ENCODE measurements around the gene MEG3. TPM values are rescaled to one million over a fixed set of nuclear protein-coding genes. Genes with fewer than 3 reads are reported as not detected.

Gene MEG3
- total RNA-seq, 2 donors from 2014 or later: 5.3 to 15.3 TPM

DNA sequence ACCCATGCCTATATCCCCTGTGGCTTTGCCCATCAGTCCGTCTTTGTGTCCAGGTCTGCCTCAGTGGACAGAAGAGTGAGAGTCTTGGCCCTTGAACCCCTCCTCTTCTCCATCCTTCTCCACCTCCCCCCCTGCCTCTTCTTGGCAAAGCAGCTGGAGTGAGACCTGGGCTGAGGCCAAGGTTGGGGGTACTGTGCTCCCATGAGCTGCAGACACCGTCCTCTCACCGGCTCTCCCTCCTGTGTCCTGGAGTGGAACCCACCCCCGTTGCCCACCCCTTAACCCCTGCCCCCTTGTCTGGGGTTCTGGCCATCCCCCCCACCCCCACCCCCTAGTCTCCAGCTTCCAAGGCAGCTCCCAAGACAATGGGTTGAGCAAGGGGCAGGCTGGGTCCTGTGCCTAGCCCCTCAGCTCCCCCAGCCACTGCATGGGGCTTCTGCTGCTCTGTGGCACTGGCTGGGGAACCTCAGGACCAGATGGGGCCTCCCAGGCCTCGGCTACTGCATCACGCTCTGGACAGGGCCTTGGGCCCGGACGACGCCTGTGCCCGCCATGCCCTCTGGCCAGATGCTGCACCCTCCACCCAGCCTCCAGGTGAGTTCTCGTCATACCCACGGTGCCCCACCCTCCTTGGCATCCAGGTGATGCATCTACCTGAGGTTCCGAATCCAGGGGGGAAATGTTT is 41.9 kb downstream of the MEG3 start:
- TF ChIP-seq, protein P1, sequence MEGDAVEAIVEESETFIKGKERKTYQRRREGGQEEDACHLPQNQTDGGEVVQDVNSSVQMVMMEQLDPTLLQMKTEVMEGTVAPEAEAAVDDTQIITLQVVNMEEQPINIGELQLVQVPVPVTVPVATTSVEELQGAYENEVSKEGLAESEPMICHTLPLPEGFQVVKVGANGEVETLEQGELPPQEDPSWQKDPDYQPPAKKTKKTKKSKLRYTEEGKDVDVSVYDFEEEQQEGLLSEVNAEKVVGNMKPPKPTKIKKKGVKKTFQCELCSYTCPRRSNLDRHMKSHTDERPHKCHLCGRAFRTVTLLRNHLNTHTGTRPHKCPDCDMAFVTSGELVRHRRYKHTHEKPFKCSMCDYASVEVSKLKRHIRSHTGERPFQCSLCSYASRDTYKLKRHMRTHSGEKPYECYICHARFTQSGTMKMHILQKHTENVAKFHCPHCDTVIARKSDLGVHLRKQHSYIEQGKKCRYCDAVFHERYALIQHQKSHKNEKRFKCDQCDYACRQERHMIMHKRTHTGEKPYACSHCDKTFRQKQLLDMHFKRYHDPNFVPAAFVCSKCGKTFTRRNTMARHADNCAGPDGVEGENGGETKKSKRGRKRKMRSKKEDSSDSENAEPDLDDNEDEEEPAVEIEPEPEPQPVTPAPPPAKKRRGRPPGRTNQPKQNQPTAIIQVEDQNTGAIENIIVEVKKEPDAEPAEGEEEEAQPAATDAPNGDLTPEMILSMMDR (conservative IDR thresholded peaks at IDR 0.05): no peak
- H3K4me1 ChIP-seq (ENCODE audit: control insufficient read depth, insufficient read depth, low read length): no peaks in the 10 kb centered on the region
- H3K4me3 ChIP-seq (ENCODE audit: low read length): no peak overlapping the region
- H3K27me3 ChIP-seq (ENCODE audit: control insufficient read depth, insufficient read depth, low read length, poor library complexity, severe bottlenecking): peaks cover 7% of the 10 kb centered on the region
- Mint-ChIP-seq H3K27ac (no peak overlapping the region), H3K9me3 (peaks cover under 1% of the 10 kb centered on the region), H3K27me3 (ENCODE audit: insufficient read depth) (peaks cover 25% of the 10 kb centered on the region), H3K4me1 (no peaks in the 10 kb centered on the region), H3K4me3 (no peak overlapping the region), H3K36me3 (ENCODE audit: low read depth) (no peaks in the 10 kb centered on the region)
- WGBS, 2 experiments (ENCODE audit: insufficient coverage in 1 of 2, insufficient read length in 1 of 2): 94 to 95% methylated on average over 8 to 12 of the region's 13 CpGs
- H3K36me3 ChIP-seq (ENCODE audit: control insufficient read depth, insufficient read depth, low read length): no peaks in the 10 kb centered on the region
- no peak overlapping the region for H3K27ac ChIP-seq (ENCODE audit: low read depth, low read length)
- no peak overlapping the region for H3K9ac ChIP-seq (ENCODE audit: extremely low read depth, low read length, poor library complexity, severe bottlenecking)
- no peak for DNase-seq
- no peaks in the 10 kb centered on the region for H3K9me3 ChIP-seq (ENCODE audit: control insufficient read depth, low read length)

DNA sequence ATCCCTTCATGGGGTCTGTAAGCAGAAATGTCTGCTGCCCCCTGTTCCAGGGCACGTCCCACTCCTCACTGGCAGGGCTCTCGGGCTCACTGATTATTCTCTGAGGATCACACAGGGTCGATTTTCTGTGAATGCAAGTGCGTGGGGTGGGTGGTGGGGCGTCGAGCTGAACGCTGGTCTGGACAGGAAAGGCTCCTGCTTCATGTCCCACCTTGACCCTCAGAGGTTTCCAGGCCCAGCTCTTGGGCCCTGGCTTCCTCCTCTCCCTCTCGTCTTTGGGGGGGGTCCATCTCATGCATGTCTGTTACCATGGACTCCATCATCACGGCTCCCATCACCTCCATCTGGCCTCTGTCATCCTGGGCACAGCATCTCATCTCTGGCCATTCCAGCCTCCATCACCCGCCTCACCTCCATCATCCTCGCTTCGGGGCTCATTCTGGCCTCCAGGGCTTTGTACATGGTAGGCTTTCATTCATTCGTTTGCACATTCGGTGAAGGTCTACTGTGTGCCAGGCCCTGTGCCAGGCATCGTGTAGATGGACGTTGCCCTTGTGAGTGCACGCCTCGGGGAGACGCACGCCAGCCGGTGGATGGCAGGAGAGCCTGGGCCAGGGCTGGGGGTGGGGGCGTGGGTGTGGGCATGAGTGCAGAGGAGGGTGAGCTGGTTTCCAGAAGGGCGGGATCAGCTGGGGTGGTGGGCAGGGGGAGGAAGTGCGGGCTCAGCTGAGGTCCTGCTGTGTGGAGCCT is 42.9 kb downstream of the MEG3 start:
- H3K36me3 Mint-ChIP-seq (ENCODE audit: low read depth): no peaks in the 10 kb centered on the region
- no peaks in the 10 kb centered on the region for H3K36me3 ChIP-seq (ENCODE audit: control insufficient read depth, insufficient read depth, low read length)
- H3K9me3 ChIP-seq (ENCODE audit: control insufficient read depth, low read length): no peaks in the 10 kb centered on the region
- no peak for DNase-seq
- H3K9ac ChIP-seq (ENCODE audit: extremely low read depth, low read length, poor library complexity, severe bottlenecking): no peak overlapping the region
- 91 to 95% methylated on average over 7 to 18 of the region's 24 CpGs for WGBS, 2 experiments (ENCODE audit: insufficient coverage in 1 of 2, insufficient read length in 1 of 2)
- H3K4me1 Mint-ChIP-seq: no peaks in the 10 kb centered on the region
- no peak overlapping the region for H3K27ac Mint-ChIP-seq
- peaks cover 3% of the 10 kb centered on the region for H3K27me3 ChIP-seq (ENCODE audit: control insufficient read depth, insufficient read depth, low read length, poor library complexity, severe bottlenecking)
- peaks cover 7% of the 10 kb centered on the region for H3K9me3 Mint-ChIP-seq
- H3K27ac ChIP-seq (ENCODE audit: low read depth, low read length): no peak overlapping the region
- H3K4me3 ChIP-seq (ENCODE audit: low read length): no peak overlapping the region
- no peaks in the 10 kb centered on the region for H3K4me1 ChIP-seq (ENCODE audit: control insufficient read depth, insufficient read depth, low read length)
- peaks cover 19% of the 10 kb centered on the region for H3K27me3 Mint-ChIP-seq (ENCODE audit: insufficient read depth)
- no peak overlapping the region for H3K4me3 Mint-ChIP-seq
- TF ChIP-seq, protein P1 (conservative IDR thresholded peaks at IDR 0.05): no peak

DNA sequence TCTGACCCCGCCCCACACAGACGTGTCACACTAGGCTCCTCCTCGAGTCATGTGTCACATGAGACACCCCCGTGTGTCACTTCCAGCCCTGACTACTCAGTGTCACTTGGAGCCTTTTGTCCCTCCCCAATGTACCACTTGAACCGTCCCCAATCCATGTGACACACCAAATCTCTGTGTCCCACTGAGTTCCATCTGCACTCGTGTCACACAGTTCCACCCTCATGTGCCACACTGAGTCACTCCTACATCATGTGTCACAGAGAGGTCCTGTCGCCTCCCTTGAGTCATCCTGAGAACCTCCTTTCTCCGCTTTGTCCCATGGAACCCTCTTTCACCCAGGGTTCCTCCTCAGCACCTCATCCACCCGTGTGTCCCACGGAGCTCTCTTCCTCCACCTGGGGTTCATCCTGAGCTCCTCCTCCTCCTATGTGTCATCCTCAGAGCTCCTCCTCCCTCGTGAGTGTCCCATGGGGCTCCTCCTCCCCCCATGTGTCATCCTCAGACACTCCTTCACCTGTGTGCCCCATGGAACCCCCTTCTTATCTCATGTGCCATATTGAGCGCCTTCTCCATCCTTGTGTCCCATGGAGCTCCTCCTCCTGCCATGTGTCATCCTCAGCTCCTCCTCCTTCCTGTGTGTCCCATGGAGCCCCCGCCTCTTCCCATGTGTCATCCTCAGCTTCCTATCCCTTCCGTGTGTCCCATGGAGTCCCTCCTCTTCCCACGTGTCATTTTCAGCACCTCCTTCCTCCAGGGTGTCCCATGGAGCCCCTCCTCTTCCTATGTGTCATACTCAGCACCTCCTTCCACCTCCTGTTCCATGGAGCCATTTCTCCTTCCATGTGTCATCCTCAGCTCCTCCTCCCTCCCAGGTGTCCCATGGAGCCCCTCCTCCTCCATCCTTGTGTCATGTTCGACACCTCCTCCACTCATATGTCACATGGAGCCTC is 45.6 kb downstream of the MEG3 start:
- no peak overlapping the region for H3K27ac Mint-ChIP-seq
- H3K9ac ChIP-seq (ENCODE audit: extremely low read depth, low read length, poor library complexity, severe bottlenecking): no peak overlapping the region
- no peaks in the 10 kb centered on the region for H3K36me3 ChIP-seq (ENCODE audit: control insufficient read depth, insufficient read depth, low read length)
- no peaks in the 10 kb centered on the region for H3K9me3 ChIP-seq (ENCODE audit: control insufficient read depth, low read length)
- no peak overlapping the region for H3K4me3 ChIP-seq (ENCODE audit: low read length)
- H3K27me3 Mint-ChIP-seq (ENCODE audit: insufficient read depth): peaks cover 16% of the 10 kb centered on the region
- H3K4me1 ChIP-seq (ENCODE audit: control insufficient read depth, insufficient read depth, low read length): no peaks in the 10 kb centered on the region
- TF ChIP-seq, protein P1 (conservative IDR thresholded peaks at IDR 0.05): no peak
- DNase-seq: no peak
- H3K27ac ChIP-seq (ENCODE audit: low read depth, low read length): no peak overlapping the region
- no peaks in the 10 kb centered on the region for H3K36me3 Mint-ChIP-seq (ENCODE audit: low read depth)
- H3K4me1 Mint-ChIP-seq: no peaks in the 10 kb centered on the region
- H3K27me3 ChIP-seq (ENCODE audit: control insufficient read depth, insufficient read depth, low read length, poor library complexity, severe bottlenecking): no peaks in the 10 kb centered on the region
- no peak overlapping the region for H3K4me3 Mint-ChIP-seq
- 89 to 90% methylated on average over 15 to 16 of the region's 16 CpGs for WGBS, 2 experiments (ENCODE audit: insufficient coverage in 1 of 2, insufficient read length in 1 of 2)
- H3K9me3 Mint-ChIP-seq: peaks cover 7% of the 10 kb centered on the region
